ENCODE measurements around the gene CORO2A. TPM values are rescaled to one million over a fixed set of nuclear protein-coding genes. Genes with fewer than 3 reads are reported as not detected.

CORO2A gene
- total RNA-seq, 1 donor from 2014 or later: 26.1 TPM

- intact Hi-C loops (cut with DNase I): no loop called here
- DNase-seq (no peak), ATAC-seq (peak; percentile 51 to 52)
- Histone ChIP-seq H3K9me3 (no peaks in the 10 kb centered on the region), H3K4me3 (peak overlapping the region; percentile 79), H3K36me3 (peaks cover 11% of the 10 kb centered on the region), H3K4me1 (peaks cover 9% of the 10 kb centered on the region), H3K27me3 (ENCODE audit: low read depth) (no peaks in the 10 kb centered on the region), H3K27ac (peak overlapping the region; percentile 82)
- TF ChIP-seq CTCF (IDR thresholded peaks at IDR 0.05): no peak
These were observed 1.0 kb upstream of the CORO2A start for GRCh38 chr9:98193336-98193944.

DNA sequence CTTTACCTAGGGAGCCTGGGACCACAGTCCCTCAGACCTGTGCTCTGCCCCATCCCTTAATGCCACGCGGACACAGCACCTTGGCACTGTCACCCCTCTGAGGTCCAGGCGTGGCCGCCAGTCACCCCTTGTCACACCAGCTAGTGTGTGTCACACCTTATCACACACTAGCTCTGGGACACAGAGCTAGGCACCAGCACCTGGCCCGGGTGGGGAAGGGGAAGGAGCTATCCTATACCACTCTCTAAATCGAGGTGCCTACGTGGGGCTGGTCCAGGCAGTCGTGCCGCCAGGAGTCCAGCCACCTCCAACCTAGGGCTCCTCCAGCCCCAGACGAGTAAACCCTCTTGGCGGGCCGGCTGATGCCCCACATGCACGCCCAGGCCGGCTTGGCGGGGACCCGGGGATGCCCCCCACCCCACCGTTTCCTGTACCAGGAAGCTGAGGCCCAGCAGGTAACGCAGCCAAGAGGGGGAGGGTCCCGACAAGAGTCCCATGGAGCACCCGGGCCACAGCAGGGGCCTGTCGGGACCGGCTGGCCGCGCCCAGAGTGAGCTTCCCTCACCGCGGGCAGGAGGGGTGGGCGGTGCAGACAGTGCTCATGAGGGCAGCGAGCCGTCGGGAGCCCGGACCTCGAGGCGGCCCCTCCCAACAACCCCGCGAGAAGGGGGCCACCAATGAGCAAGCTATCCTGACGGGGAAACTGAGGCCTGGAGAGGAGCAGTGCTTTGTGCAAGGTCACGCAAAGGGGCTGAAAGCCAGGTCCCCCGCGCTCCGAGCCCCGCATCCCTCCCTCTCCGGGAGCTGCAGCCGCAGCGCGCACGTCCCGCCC, 550 bp downstream of the CORO2A start:
- Histone ChIP-seq H3K9me3 (no peaks in the 10 kb centered on the region), H3K36me3 (no peaks in the 10 kb centered on the region), H3K4me1 (peaks cover 9% of the 10 kb centered on the region), H3K27ac (peak overlapping the region; percentile 82), H3K27me3 (ENCODE audit: low read depth) (no peaks in the 10 kb centered on the region), H3K4me3 (peak overlapping the region; percentile 79)
- ATAC-seq (peak; percentile 50 to 57), DNase-seq (peak; percentile 84)
- intact Hi-C loops (cut with DNase I): no loop called here
- no peak for TF ChIP-seq CTCF (IDR thresholded peaks at IDR 0.05)

- Histone ChIP-seq H3K4me3 (peak overlapping the region; percentile 79), H3K36me3 (no peaks in the 10 kb centered on the region), H3K4me1 (peaks cover 9% of the 10 kb centered on the region), H3K27me3 (ENCODE audit: low read depth) (no peaks in the 10 kb centered on the region), H3K27ac (peak overlapping the region; percentile 82), H3K9me3 (no peaks in the 10 kb centered on the region)
- intact Hi-C loops (cut with DNase I): no loop called here
- DNase-seq (no peak), ATAC-seq (no peak)
- no peak for TF ChIP-seq CTCF (IDR thresholded peaks at IDR 0.05)
These were observed 1.2 kb downstream of the CORO2A start for GRCh38 chr9:98191181-98191608.

GRCh38 chr9:98190757-98191105, 1.7 kb downstream of the CORO2A start:
- peak overlapping the region; percentile 79 for H3K4me3 ChIP-seq
- no peak for DNase-seq
- no peak for ATAC-seq
- intact Hi-C loops (cut with DNase I): no loop called here
- no peak overlapping the region for H3K27ac ChIP-seq
- H3K4me1 ChIP-seq: peaks cover 9% of the 10 kb centered on the region
- no peaks in the 10 kb centered on the region for H3K36me3 ChIP-seq
- no peak for TF ChIP-seq CTCF (IDR thresholded peaks at IDR 0.05)
- no peaks in the 10 kb centered on the region for H3K9me3 ChIP-seq
- no peaks in the 10 kb centered on the region for H3K27me3 ChIP-seq (ENCODE audit: low read depth)

DNA sequence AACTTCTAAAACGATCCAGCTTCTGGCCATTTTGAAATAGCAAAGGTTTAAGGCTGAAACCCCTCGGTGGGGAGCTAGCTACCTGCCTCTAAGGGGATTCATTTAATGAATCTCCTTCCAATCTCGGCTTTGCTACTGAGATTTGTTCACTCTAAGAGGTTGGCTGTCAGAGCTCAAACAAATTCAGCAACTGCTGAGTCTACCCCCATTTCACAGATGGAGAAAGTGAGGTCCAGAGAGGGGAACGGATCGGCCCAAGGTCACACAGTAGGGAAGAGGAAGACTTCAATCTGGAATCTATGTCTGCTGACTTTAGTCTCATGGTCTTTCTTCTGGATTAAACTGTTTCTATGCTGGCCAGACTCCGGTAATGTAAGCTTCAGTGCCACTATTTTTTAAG, 3.0 kb downstream of the CORO2A start:
- Histone ChIP-seq H3K27ac (no peak overlapping the region), H3K4me3 (no peak overlapping the region), H3K4me1 (peaks cover 9% of the 10 kb centered on the region), H3K36me3 (no peaks in the 10 kb centered on the region), H3K27me3 (ENCODE audit: low read depth) (no peaks in the 10 kb centered on the region), H3K9me3 (no peaks in the 10 kb centered on the region)
- DNase-seq (no peak), ATAC-seq (no peak)
- intact Hi-C loops (cut with DNase I): no loop called here
- TF ChIP-seq CTCF (IDR thresholded peaks at IDR 0.05): no peak
